Smooth muscle cell of the brain vasculature (primary cell): ENCODE measurements around the gene ADAMTS6.

Experiments used
- DNase-seq: peaks from one replicate; pipeline ENCODE4 v3.0.0-alpha.2; 2012; ENCODE audit warnings: low read depth, low spot score

Gene ADAMTS6

DNA sequence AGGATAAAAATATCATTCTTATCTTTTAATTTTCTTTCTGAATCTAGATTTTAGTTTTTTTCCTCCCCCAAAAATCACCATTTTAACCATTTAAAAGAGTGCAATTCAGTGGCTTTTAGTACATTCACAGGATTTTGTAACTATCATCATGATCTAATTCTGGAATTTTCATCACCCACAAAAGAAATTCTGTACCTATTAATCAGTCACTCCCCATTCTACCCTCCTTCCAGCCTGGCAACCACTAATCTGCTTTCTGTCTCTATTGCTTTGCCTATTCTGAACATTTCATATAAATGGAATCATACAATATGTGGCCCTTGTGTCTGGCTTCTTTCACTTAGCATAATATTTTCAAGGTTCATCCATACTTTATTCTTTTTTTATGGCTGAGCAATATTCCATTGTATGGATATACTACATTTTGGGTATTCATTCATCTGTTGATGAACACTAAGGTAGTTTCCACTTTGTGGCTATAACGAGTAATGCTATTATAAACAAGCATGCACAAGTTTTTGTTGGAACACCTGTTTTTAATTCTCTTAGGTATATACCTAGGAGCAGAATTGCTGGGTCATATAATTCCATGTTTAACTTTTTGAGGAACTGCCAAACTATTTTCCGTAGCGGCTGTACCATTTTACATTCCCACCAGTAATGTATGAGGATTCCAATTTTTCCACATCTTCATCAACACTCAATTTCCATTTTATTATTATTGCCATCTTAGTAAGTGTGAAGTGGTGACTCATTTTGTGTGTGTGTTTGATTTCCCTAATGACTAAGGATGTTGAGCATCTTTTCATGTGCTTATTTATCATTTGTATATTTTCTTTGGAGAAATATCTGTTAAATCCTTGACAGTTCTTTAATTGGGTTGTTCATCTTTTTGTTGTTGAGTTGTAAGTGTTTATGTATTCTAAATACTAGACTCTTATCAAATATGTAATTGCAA is 372.7 kb downstream of the ADAMTS6 start:
- no peak for DNase-seq

DNA sequence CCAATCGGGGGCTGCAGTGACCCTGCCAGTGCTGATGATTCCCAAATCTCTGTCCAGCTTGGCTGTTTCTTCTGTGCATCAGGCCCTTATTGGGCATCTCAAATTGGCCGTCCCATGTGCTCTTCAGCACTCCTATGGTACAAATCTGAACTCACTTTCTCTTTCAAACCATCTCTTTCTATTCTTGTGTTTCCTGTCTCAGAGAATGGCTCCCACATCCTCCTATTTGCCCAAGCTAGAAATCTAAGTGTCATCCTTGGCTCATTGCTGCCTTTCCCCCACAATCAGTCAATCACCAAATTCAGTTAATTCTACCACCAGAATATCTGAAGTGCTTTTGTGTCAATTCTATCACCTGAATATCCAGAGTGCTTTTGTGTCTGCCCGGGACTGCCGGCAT is 376.4 kb downstream of the ADAMTS6 start:
- no peak for DNase-seq

DNA sequence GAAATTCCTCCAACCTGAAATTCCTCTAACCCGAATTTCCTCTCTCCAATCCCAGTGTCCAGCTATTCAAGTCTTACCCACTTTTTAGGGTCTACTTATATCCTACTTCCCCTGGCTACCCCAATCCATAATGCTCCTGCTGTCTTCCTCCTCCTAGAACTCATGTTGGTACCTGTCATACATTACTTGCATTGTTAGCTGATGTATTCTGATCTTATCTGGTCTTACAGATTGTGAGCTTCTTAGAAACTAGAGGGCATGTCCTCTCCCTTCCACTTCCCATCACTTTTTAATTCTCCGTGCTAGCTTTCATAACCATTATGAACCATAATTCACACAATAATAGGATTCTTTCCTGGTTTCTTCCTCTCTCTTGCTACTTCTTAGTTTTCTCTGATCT is 376.9 kb downstream of the ADAMTS6 start:
- no peak for DNase-seq

DNA sequence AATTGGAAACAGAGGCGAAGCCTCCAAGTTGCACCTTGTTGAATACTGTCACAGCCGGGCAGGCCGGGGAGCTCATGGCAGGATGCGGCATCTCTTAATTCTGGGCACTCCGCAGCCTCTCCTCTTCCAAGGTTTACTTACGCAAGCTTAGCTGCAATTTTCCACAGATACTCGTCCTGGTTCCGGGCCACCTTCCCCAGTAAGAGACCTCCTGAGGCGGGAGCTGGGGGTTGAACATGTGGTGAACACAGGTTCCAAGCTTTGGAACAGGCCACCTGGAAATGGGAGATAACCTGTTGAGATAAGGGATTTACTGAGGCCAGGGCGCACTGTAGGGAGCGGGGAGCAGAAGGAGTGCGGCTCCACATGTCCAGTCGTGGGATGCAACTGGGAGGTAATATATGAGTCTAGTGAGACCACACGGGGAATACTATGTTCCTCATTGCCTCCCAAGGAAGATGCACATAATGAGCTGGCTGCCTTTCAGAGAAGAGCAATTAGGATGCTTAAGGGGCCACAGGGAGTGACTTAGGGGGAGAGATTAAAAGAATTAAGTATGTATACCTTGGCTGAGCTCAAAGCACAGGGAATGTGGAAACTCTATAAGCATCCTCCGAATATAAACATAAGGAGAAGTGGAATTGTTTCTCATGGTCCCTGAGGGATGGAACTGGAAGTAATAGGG is 377.8 kb downstream of the ADAMTS6 start:
- DNase-seq, result no peak

DNA sequence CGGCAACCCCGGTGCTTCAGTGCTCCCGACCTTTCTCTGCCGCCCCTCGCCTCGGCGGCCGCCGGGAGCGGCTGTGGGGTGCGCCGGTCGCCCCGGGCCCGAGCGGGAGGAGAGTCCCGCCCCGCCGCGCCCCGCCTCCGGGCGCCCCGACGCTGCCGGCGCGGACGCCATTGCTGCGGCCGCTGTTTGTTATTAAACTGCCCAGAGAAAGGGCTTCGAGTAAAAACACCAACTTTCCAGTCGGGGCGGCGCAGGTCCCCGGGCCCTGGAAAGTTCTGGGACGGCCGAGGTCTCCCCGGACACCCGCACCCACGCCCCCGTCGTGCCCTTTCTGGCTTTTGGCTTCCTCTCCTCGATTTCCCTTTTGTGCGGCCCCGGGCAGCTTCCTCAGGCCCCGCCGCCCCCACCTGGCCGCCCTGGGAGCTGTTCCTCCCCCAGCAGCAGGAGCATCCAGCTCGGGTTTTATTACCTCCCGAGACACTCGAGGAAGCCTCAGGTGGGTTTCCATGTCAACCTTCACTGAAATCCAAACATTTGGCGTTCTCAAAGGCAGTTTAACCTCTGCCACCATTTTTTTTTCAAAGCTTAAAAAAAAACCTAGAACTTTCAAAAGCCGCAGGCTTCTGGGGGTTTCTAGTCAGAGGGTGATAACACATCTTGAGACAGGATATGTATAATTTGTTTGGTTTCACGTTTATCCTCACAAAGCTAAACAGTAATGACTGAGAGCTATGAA is 378.6 kb downstream of the ADAMTS6 start:
- DNase-seq, result no peak

DNA sequence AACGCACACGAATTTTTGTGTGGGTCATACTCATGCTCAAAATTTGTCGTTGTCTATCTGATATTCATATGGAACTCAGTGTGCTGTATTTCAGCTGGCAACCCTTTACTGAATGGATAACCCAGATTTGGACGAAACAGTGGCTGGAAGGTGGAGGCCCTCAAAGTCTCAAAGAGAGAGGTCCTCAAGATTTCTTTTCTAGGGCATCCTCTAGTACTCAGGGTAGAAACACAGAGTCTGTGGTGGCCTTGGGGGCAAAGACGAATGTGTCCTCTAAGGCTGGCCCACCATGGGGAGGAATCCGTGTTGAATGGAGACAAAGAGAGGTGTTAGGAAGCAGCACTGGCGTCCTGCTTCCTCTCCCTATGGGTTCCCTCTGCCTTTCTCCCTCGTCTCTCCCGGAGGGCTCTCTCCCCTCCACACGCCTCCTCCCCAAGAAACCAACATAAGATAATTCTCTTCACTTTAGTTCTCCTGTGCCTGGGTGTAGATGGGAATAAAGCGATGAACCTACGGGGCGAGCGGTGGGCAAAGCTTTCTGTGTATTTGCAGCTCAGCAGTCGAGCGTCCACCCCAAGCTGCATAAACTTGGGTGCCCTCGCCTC is 379.2 kb downstream of the ADAMTS6 start:
- no peak for DNase-seq

DNA sequence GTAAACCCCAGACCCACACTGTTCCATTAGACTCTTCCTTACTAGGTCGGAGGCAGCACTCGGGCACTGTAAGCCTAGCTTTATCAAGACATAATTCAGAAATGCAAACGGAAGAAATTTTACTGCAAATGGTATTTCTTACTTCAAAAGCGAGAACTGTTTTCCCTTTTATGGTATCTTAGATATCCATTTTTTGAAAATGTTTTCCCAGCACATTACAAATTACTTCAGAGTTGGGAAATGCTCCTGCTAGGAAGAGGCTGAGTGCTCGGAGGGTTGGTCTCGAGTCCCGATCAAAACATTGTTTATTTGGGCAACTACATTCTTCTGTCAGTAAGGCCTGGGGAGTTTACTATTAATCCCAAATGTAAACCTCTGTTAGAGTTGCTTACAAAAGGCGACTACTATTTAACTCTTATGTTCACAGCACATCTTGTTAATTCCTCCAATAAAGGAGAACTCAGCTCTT is 380.1 kb downstream of the ADAMTS6 start:
- DNase-seq, result no peak

DNA sequence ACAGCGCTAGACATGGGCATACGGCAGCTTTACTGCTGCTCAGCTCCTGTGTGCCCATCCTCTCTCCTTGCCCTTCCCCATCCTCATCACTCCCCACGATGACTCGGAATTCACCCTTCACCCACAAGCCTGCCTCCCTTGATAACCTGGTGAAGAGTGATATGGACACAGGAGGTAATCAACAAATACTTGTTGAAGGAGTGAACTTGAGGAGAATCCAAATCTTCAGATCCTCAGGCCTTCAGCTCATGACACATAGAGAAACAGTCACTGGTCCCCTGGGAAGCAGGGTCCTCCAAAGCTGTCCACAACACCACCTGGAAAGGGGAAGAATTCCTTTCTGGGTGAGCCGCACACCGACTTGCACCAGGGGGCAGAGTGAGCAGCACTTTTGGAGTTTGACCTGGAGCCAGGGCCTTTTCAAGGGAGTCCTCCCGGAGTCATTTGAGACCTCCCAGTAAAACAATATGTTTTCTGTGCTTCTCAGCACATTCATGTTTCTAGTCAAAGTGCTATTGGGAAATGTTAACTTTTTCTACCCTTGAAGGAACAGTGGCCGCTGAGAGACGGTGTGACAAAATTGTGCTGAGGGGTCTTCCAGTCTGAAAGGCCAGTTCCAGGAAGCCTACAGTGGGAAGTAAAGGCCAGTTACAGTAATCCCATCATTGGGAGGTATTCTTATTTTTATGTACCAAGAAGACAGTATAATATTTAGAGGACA is 380.6 kb downstream of the ADAMTS6 start:
- peak; percentile 70 for DNase-seq
